Heart left ventricle (tissue), 16 donors: Measurements from ENCODE around the gene NRARP. TPM values are rescaled to one million over a fixed set of nuclear protein-coding genes. Genes with fewer than 3 reads are reported as not detected.
A peak's percentile ranks its signal among the peaks of the same experiment; 100 is the strongest.

Experiments
- ATAC-seq, 4 donors: fragments of 200-7000 bp; cut with Tn5 transposase; one replicate each; pipeline ENCODE4 v1.9.1; 2020 to 2022; ENCODE audit warnings: moderate library complexity in 4 of 4, mild to moderate bottlenecking in 3 of 4, moderate number of reproducible peaks in 1 of 4
- DNase-seq, 5 donors: peaks; one replicate each; pipeline ENCODE4 v3.0.0-alpha.2; 2020
- H3K27ac ChIP-seq, 12 donors: fragments of 200-600 bp; sonication (generic) in 4 of 12; one replicate each; pipeline versions ENCODE4 v1.5.0 to v1.8.0; 2016 to 2022; ENCODE audit warnings: mild to moderate bottlenecking in 2 of 12
- H3K27me3 ChIP-seq, 9 donors: fragments of 200-600 bp; sonication (generic) in 2 of 9; one replicate each; pipeline versions ENCODE4 v1.5.1 to v1.8.0; 2016 to 2022; ENCODE audit warnings: mild to moderate bottlenecking in 3 of 9
- H3K36me3 ChIP-seq, 9 donors: fragments of 200-600 bp; sonication (generic) in 2 of 9; one replicate each; pipeline versions ENCODE4 v1.5.0 to v1.8.0; 2018 to 2022; ENCODE audit warnings: mild to moderate bottlenecking in 2 of 9
- H3K4me1 ChIP-seq, 12 donors: fragments of 200-600 bp; sonication (generic) in 4 of 12; one replicate each; pipeline versions ENCODE4 v1.5.0 to v1.8.0; 2016 to 2022; ENCODE audit warnings: mild to moderate bottlenecking in 3 of 12
- H3K4me3 ChIP-seq, 12 donors: fragments of 200-600 bp; sonication (generic) in 4 of 12; one replicate each; pipeline versions ENCODE4 v1.5.0 to v1.8.0; 2017 to 2022; ENCODE audit warnings: mild to moderate bottlenecking in 9 of 12, moderate library complexity in 4 of 12
- H3K9me3 ChIP-seq, 12 donors: fragments of 200-600 bp; sonication (generic) in 4 of 12; one replicate each; pipeline versions ENCODE4 v1.5.0 to v1.8.0; 2016 to 2022; ENCODE audit warnings: mild to moderate bottlenecking in 1 of 12
- POLR2A ChIP-seq, 2 donors: fragments of 450-650 bp; IDR thresholded peaks; one replicate each; pipeline ENCODE4 v1.6.1; 2017; ENCODE audit warnings: antibody characterized with exemption in 2 of 2, mild to moderate bottlenecking in 2 of 2, moderate library complexity in 2 of 2
- WGBS, 4 donors: extraction: QIAGEN DNeasy Blood & Tissue Kit in 2 of 4; methylation state at CpG; one replicate each; pipeline versions ENCODE4 v1.1.5 to v1.1.7; 2013 to 2018; 5-methylcytosine and 5-hydroxymethylcytosine counted together
- intact Hi-C, 10 donors: fragments of 100-400 bp; cut with DNase I; formaldehyde crosslinking; loops; one replicate each; pipeline versions ENCODE4 v1.11.1 to v1.14.2; 2022
- polyA plus RNA-seq, 2 donors: library from polyadenylated mRNA; stranded (reverse); fragments of 200-250 nt; gene quantifications; one replicate each; pipeline ENCODE4 v1.2.3, GENCODE V29; 2013
- total RNA-seq, 9 donors: library from RNA; depleted of rRNA in 2 of 9; stranded (reverse); fragments of >200 nt in 2 of 9; fragmentation: NEBNext Ultra II Directional in 3 of 9; extraction: Animal tissue kit (Norgen Biotek cat#: 25700) in 3 of 9; gene quantifications; one replicate each; pipeline versions ENCODE4 v1.1.0 to v1.2.4, GENCODE V29; 2016 to 2023
- TF ChIP-seq, protein P1 (sequence below), 12 donors: fragments of 200-600 bp; sonication (generic) in 4 of 12; IDR thresholded peaks; one replicate each; pipeline versions ENCODE4 v1.5.0 to v1.8.0; 2018 to 2022; ENCODE audit warnings: antibody characterized with exemption in 12 of 12, mild to moderate bottlenecking in 5 of 12
- donor health status: ischemic (EF 13 %, LVEDD 7.1; RV severe dilation, severe dysfunction).
- donor health status: healthy with polysubstance abuse.
- donor health status: DM: no; HTN: yes; CAD: no.
- donor health status: DM: no; HTN: no; CAD: no.
- donor health status: ischemic (EF 25% LVEDD 6.9; RV normal size, moderate dysfunction).
- donor health status: ischemic (EF 25% LVEDD 5.7; RV mildly dilated, moderate dysfunction).
- donor health status: healthy.
- donor health status: DM: yes; HTN: yes; CAD: no.
- donor health status: ischemic (EF 35%, LVEDD 5.7; RV mildly dilated, moderate dysfunction).
- donor health status: nonischemic (EF 11% LVEDD 7.7; RV severe dilation, severe dysfunction).
- donor health status: DM: yes; HTN: yes; CAD: no.
- donor health status: PGD.
- donor health status: ischemic (EF 29% LVEDD 5.4; RV normal size, mild dysfunction).
- donor health status: nonischemic (EF 23%, LVEDD 6.1; RV moderate dilation, normal function).

The NRARP gene
- total and polyA plus RNA-seq, 11 donors = 1.6 to 15.8 (median 9.3) TPM

DNA sequence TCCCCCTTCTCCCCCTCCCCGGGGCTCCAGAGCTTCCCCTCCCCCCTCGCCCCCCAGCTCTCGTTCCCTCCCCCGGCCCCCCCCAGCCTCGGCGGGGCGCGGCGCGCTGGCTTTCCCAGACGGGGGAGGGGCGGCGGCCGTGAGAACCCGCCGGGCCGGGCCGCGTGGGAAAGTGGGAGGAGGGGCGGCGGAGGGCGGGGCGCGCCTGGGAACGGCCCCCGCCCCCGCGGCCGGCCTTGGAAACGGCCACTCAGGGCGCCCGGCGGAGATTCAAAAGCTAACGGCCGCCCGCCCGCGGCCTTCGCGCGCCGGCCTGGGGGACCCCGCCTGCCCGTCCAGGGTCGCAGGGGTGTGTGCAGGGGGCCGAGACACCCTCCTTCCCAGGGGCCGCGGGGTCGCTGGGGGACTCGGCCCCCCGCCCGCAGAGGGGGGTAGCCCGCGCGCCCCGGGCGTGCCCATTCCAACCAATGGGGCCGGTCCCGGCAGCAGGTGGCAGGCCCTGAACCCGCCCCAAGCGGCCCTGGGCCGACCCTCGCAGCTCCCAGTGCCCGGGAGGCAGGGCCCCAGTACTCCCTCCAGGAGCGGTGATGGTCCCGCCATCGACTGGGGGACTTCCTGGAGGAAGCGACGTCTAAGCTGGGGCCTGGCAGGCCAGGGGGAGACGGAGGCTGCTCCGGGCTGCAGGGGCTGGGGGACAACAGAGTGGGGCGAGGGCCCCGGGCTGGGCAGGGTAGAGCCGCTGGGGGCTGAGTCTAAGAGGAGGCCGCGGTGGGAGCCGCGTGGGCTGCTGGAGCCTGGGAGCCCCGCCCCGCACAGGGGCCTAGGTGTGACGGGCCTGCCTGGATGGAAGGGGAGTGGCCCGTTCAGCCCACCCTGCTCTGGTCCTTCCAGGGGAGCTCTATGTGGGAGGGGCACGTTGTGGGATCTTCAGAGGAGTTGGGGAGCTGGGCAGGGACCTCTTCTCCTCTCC, 14.2 kb upstream of the NRARP start:
- peak in 2 of 4 donors; percentile 31 to 52 for ATAC-seq

DNA sequence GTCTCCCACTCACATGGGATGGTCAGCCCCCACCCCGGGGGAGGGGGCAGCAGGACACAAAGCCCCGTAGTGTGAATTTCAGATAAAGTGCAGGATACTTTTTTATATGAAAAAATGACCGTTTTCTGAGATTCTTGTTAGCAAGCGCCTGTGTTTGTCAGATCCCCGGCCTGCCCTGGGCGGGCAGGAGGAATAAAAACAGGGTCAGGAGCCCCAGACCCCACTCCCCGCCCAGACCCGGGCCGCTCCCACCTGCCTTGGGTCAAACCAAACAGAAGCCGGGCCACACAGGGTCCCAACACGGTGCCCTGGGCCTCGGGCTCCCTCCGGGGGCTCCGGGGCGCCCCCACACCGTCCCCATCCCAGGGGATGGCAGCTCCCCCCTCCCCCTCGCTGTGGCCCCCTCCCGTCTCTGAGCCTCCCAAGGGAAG, 13.5 kb upstream of the NRARP start:
- WGBS, 4 donors = 30 to 33% (median 32%) methylated on average over 14 to 18 of the region's 18 CpGs
- TF ChIP-seq, protein P1, sequence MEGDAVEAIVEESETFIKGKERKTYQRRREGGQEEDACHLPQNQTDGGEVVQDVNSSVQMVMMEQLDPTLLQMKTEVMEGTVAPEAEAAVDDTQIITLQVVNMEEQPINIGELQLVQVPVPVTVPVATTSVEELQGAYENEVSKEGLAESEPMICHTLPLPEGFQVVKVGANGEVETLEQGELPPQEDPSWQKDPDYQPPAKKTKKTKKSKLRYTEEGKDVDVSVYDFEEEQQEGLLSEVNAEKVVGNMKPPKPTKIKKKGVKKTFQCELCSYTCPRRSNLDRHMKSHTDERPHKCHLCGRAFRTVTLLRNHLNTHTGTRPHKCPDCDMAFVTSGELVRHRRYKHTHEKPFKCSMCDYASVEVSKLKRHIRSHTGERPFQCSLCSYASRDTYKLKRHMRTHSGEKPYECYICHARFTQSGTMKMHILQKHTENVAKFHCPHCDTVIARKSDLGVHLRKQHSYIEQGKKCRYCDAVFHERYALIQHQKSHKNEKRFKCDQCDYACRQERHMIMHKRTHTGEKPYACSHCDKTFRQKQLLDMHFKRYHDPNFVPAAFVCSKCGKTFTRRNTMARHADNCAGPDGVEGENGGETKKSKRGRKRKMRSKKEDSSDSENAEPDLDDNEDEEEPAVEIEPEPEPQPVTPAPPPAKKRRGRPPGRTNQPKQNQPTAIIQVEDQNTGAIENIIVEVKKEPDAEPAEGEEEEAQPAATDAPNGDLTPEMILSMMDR (IDR thresholded peaks at IDR 0.05) = no peak
- TF ChIP-seq POLR2A (IDR thresholded peaks at IDR 0.05) = no peak
- Histone ChIP-seq H3K36me3 (no peaks in the 10 kb centered on the region), H3K9me3 (no peaks in the 10 kb centered on the region), H3K4me1 (peaks cover 3 to 72% (median 38%) of the 10 kb centered on the region in 12 donors), H3K27me3 (peaks cover 0 to 21% (median 6%) of the 10 kb centered on the region in 9 donors), H3K4me3 (peak overlapping the region in 10 of 12 donors; percentile 10 to 53 (median 49)), H3K27ac (peak overlapping the region; percentile 11 to 97 (median 74))
- ATAC-seq (no peak), DNase-seq (peak in 1 of 5 donors; percentile 58)
- intact Hi-C loops = loop anchor here in 1 of 10 donors (5.0 kb wide), 1 partner anchor 77 kb away; no protein-coding TSS in a partner anchor

More for the DNA sequence above, 14.2 kb upstream of the NRARP start:
- WGBS, 4 donors = 7 to 29% (median 11%) methylated on average over 22 to 83 of the region's 83 CpGs
- no peaks in the 10 kb centered on the region for H3K36me3 ChIP-seq
- DNase-seq = peak; percentile 56 to 83 (median 81)
- H3K27me3 ChIP-seq = peaks cover 0 to 21% (median 6%) of the 10 kb centered on the region in 9 donors
- peak overlapping the region; percentile 20 to 53 (median 46) for H3K4me3 ChIP-seq
- H3K27ac ChIP-seq = peak overlapping the region; percentile 25 to 97 (median 75)
- peaks cover 3 to 78% (median 42%) of the 10 kb centered on the region in 12 donors for H3K4me1 ChIP-seq
- intact Hi-C loops = loop anchor here in 1 of 10 donors (5.0 kb wide), 1 partner anchor 76 kb away; no protein-coding TSS in a partner anchor
- no peak for TF ChIP-seq POLR2A (IDR thresholded peaks at IDR 0.05)
- TF ChIP-seq, protein P1 (IDR thresholded peaks at IDR 0.05) = no peak
- no peaks in the 10 kb centered on the region for H3K9me3 ChIP-seq

DNA sequence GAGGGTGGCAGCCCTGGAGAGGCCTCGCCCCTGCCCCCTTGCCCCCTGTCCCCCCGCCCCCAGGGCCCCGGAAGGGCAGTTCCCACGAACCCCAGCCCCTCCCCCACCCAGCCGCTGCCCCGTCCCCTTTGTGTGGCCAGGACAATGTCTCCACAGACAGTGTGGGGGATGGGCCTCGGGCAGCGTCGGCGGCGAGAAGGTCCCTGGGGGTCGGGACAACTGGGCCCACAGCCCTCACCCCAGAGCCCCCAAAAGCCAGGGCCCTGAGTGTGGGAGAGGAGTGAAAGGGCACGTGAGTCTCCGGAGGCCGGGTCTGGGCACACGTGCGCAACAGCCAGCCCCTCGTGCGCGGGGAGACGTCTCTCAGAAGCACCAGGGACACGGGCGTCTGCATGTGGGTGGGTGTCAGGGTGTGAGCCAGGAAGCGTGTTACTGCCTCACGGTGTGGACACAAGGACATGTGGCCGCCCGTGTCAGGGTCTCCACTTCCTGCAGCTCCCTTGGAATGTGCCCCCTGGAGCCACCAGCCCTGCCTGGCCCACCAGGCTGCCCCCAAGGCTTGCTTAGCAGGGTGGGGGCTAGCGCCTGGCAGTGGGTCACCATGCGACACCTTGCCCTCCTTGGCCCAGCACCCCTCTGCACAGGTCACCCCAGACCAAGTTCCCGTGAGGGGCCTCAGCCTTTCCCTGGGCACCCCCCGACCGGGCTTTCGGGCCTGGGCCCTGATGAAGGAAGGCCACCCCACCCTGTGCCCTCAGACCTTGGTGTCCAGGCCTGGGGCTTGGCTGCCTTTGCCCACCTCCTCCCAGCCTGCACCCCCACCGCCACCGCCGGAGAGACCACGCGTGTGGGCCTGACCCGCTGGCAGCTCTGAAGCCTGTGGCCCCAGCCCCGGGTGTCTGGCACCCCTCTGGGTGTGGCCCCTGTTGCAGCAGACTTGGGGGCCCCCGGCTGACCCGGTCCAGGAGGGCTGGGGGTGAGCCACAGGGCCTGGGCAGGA, 12.8 kb upstream of the NRARP start:
- DNase-seq (peak; percentile 35 to 67 (median 39)), ATAC-seq (no peak)
- H3K4me1 ChIP-seq = peaks cover 3 to 64% (median 31%) of the 10 kb centered on the region in 12 donors
- intact Hi-C loops = loop anchor here in 1 of 10 donors (5.0 kb wide), 1 partner anchor 77 kb away; no protein-coding TSS in a partner anchor
- H3K27ac ChIP-seq = peak overlapping the region; percentile 11 to 97 (median 74)
- WGBS, 4 donors = 67 to 77% (median 70%) methylated on average over 9 to 42 of the region's 42 CpGs
- peaks cover 0 to 21% (median 6%) of the 10 kb centered on the region in 9 donors for H3K27me3 ChIP-seq
- TF ChIP-seq, protein P1 (IDR thresholded peaks at IDR 0.05) = no peak
- no peak for TF ChIP-seq POLR2A (IDR thresholded peaks at IDR 0.05)
- H3K9me3 ChIP-seq = no peaks in the 10 kb centered on the region
- no peaks in the 10 kb centered on the region for H3K36me3 ChIP-seq
- no peak overlapping the region for H3K4me3 ChIP-seq
